OCI-M2 (cell line): ENCODE measurements around the gene KCNK18.

Source experiments
- DNase-seq: peaks from one replicate; lab custom pipeline; 2025; ENCODE audit not compliant: unreplicated experiment; lab: John Stamatoyannopoulos, UW

The KCNK18 gene

DNA sequence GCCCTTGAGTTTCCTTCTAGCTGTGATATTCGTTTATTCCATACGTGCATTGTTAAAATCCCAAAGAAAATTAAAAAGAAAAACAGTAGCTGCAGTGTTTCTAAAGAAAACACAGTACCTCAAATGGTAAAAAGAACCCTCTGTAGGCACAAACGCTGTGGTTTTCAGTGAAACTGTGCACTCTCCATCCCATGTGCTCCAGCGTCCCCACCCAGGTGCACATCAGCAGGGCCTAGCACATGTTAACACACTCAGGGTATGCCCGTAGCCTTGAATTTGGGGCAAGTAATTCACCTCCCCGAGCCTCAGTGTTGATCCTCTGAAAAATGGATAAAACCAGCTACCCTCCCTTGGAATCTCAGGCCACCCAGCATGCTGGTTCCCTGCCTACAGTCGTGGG, 53.1 kb downstream of the KCNK18 start:
- no peak for DNase-seq

DNA sequence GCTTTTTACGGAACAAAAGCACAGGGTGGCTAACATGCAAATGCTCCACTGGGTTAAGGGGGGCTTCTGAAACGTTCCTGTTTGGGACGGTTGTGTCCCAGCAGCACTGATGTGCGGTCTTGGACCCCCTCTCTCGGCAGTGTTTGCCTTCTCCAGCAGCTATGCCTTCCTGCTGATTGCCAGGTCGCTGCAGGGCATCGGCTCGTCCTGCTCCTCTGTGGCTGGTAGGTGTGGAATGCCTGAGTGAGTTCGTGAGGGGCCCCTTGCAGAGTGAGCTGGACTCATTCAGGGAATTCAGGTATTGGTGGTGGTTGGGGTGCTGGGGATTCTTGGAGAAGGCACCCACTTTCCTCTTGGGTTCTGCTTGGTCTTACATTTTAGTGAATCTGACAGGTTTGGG, 56.6 kb downstream of the KCNK18 start:
- no peak for DNase-seq

GRCh38 chr10:117254338-117254737, 57.0 kb downstream of the KCNK18 start:
- no peak for DNase-seq

GRCh38 chr10:117254774-117255735, 57.8 kb downstream of the KCNK18 start:
- no peak for DNase-seq

DNA sequence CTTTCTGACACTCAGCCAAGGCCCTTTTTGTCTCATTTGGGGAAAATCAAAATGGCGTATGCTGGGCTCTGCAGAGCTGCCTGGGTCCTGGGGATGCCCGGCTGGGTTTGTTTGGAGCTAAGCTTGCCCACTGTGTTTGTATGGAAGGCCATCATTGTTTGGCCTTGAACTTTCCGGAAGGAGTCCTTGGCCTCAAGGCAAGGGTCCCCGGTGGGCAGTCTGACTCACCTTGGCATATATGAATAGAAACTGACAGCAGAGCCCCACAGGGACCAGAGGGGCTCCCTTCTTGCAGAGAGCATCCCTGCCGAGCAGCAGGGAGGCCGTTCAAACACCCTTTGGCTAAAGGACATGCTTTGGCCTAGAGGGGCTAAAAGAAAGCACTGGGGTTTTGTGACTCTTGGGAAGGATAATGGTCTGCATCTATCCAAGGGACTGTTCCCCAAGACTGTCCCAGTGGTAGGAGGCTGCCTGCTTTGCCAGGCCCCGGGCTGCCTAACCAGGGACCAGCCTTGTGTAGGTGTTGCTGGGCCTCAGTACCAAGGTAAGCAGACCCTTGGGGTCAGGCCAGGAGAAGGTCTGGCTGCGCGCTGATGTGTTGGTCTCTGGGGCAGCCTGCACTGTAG, 58.7 kb downstream of the KCNK18 start:
- DNase-seq = no peak

DNA sequence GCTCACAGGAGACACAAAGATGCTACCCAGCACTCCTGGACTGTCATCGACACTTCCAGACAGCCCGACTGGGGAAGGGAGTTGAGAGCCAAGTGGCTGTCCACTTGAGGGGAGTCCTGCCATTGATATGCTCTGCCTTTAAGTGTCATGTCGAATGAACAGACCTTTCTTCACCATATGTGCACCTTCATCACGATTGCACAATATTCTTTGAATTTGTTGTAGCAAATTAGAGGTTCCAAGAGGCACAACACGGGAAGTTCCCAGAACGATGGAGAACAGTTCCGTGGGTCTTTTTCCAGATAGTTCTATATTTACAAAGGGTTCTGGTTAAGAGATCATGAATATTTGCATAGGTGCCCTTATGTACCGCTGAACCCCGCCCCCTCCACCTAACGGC, 59.6 kb downstream of the KCNK18 start:
- DNase-seq = no peak

DNA sequence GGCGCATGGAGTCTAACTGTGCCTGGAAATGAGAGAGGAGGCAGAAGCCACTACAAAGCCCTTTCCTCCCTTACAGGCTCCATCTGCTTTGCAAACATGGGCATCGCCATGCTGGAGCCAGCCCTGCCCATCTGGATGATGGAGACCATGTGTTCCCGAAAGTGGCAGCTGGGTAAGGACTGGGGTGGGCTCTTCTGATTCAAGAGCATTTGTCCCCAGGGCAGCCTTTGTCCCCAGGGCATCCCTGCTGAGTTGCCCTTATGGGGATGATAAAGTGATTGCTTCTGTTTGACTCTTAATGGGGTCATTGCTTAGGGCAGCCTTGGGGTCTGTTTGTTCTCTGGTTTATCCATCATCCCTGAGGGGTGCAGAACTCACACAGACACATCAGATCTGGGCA, 60.4 kb downstream of the KCNK18 start:
- DNase-seq = no peak

DNA sequence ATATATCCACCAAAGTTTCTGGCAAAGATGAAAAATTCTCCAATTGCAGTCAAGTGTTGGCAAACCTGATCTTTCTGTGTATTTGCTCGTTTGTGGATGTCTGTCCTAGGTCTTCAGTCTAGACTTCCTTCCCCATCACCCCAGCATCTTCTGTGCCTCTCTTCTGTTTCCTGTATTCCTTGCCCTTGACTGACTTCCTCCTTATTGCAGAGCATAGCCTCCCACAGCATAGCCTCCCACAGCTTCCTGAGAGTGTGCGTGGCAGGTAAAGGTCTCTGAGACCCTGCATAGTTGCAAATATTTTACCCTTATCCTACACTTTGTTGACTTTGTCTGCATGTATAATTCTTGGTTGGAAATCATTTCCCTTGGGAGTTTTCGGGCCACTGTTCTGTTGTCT, 62.0 kb downstream of the KCNK18 start:
- DNase-seq = no peak
